HL-60/S4 treated with phorbol 12-myristate 13-acetate at 8.2 ng/mL for 4 days and 3 days (cell line): ENCODE results near the gene RAD51D.
"Not testable (repeated sequence)": the region's sequence is repeated elsewhere in the genome, so short reads cannot be mapped to it uniquely, and the experiment has no call there.

Experiments used
- in situ Hi-C: fragments of 300-500 bp; cut with MboI; formaldehyde crosslinking; loops from 2 replicates; pipeline ENCODE4 v1.15.0; 2022; ENCODE audit warnings: low sequenced_read_pairs

Gene RAD51D

GRCh38 chr17:35119370-35120165, at the start of gene RAD51D:
Gene RAD51D, minus strand, starts transcription at chr17:35119860. Its CDS starts 247 bp downstream, at chr17:35119613.
- in situ Hi-C loops = loop anchor here (5.0 to 25.0 kb wide), 3 partner anchors 122 to 707 kb away; no protein-coding TSS in a partner anchor

- in situ Hi-C loops = loop anchor here (10.0 kb wide), 1 partner anchor 367 kb away; the partner anchor contains the start of gene SLFN12L
These were observed 48.0 kb upstream of the RAD51D start for GRCh38 chr17:35167666-35168065.

GRCh38 chr17:35167046-35167445, 47.4 kb upstream of the RAD51D start:
- in situ Hi-C loops = loop anchor here (10.0 kb wide), 1 partner anchor 368 kb away; the partner anchor contains the start of gene SLFN12L

GRCh38 chr17:35166526-35166925, 46.9 kb upstream of the RAD51D start:
- in situ Hi-C loops = loop anchor here (10.0 kb wide), 1 partner anchor 368 kb away; the partner anchor contains the start of gene SLFN12L

GRCh38 chr17:35164716-35165115, 45.1 kb upstream of the RAD51D start:
- in situ Hi-C loops = loop anchor here (10.0 kb wide), 1 partner anchor 370 kb away; the partner anchor contains the start of gene SLFN12L

GRCh38 chr17:35163886-35164285, 44.2 kb upstream of the RAD51D start:
- in situ Hi-C loops = loop anchor here (10.0 kb wide), 1 partner anchor 371 kb away; the partner anchor contains the start of gene SLFN12L

- in situ Hi-C loops = loop anchor here (10.0 kb wide), 1 partner anchor 372 kb away; the partner anchor contains the start of gene SLFN12L
These were observed 43.1 kb upstream of the RAD51D start for GRCh38 chr17:35162755-35163154.

GRCh38 chr17:35161281-35161761, 41.7 kb upstream of the RAD51D start:
- in situ Hi-C loops = loop anchor here (10.0 kb wide), 1 partner anchor 373 kb away; the partner anchor contains the start of gene SLFN12L

GRCh38 chr17:35160354-35161201, 40.9 kb upstream of the RAD51D start:
- in situ Hi-C loops = loop anchor here (10.0 kb wide), 1 partner anchor 374 kb away; the partner anchor contains the start of gene SLFN12L

- in situ Hi-C loops = loop anchor here (10.0 kb wide), 1 partner anchor 375 kb away; the partner anchor contains the start of gene SLFN12L
These were observed 40.3 kb upstream of the RAD51D start for GRCh38 chr17:35159940-35160339.

- in situ Hi-C loops = no loop called here
These were observed 35.6 kb upstream of the RAD51D start for GRCh38 chr17:35155246-35155645.

- in situ Hi-C loops = no loop called here
These were observed 34.8 kb upstream of the RAD51D start for GRCh38 chr17:35154196-35155165.

GRCh38 chr17:35152421-35153140, 32.9 kb upstream of the RAD51D start:
- in situ Hi-C loops = no loop called here

GRCh38 chr17:35151080-35151479, 31.4 kb upstream of the RAD51D start:
- in situ Hi-C loops = not testable (repeated sequence)

- in situ Hi-C loops = no loop called here
These were observed 30.3 kb upstream of the RAD51D start for GRCh38 chr17:35149941-35150340.

GRCh38 chr17:35148144-35148543, 28.5 kb upstream of the RAD51D start:
- in situ Hi-C loops = no loop called here

- in situ Hi-C loops = no loop called here
These were observed 27.8 kb upstream of the RAD51D start, which contains the start of gene UNC45B for GRCh38 chr17:35147375-35147905. Gene UNC45B, plus strand, starts transcription at chr17:35147817. Its CDS starts 447 bp downstream, at chr17:35148264.

GRCh38 chr17:35146214-35146833, 26.7 kb upstream of the RAD51D start:
- in situ Hi-C loops = no loop called here
